Tibial nerve (tissue), 4 donors: ENCODE data around the gene RNF8. TPM values are rescaled to one million over a fixed set of nuclear protein-coding genes. Genes with fewer than 3 reads are reported as not detected.

Experiments used
- DNase-seq, 2 donors: peaks; one replicate each; pipeline ENCODE4 v3.0.0-alpha.2; 2019; ENCODE audit warnings: low spot score in 2 of 2
- H3K27ac ChIP-seq, 4 donors: fragments of 200-600 bp; sonication (generic) in 3 of 4; one replicate each; pipeline ENCODE4 v1.5.1; 2017 to 2019; ENCODE audit warnings: mild to moderate bottlenecking in 1 of 4
- H3K27me3 ChIP-seq, 2 donors: fragments of 200-600 bp; sonication (generic) in 1 of 2; one replicate each; pipeline versions ENCODE4 v1.5.1 to v1.6.0; 2017 to 2019
- H3K36me3 ChIP-seq, 3 donors: fragments of 200-600 bp; sonication (generic); one replicate each; pipeline ENCODE4 v1.5.1; 2018 to 2019
- H3K4me1 ChIP-seq, 4 donors: fragments of 200-600 bp; sonication (generic) in 3 of 4; one replicate each; pipeline ENCODE4 v1.5.1; 2017 to 2019
- H3K4me3 ChIP-seq, 4 donors: fragments of 200-600 bp; sonication (generic) in 3 of 4; one replicate each; pipeline ENCODE4 v1.5.1; 2017 to 2019; ENCODE audit warnings: mild to moderate bottlenecking in 1 of 4, moderate library complexity in 1 of 4
- H3K9me3 ChIP-seq, 4 donors: fragments of 200-600 bp; sonication (generic) in 3 of 4; one replicate each; pipeline ENCODE4 v1.5.1; 2017 to 2019
- CTCF ChIP-seq, 5 experiments: fragments of 200-600 bp in 3 of 5; fragments of 450-650 bp in 2 of 5; sonication (generic) in 3 of 5; IDR thresholded peaks; one replicate each; pipeline ENCODE4 v1.5.1; 2016 to 2019; ENCODE audit warnings: antibody characterized with exemption in 5 of 5, mild to moderate bottlenecking in 3 of 5, moderate library complexity in 2 of 5
- EP300 ChIP-seq, 2 donors: sonication (generic); formaldehyde crosslinking; IDR thresholded peaks; one replicate each; pipeline ENCODE4 v1.6.1; 2017; ENCODE audit warnings: antibody characterized with exemption in 2 of 2, mild to moderate bottlenecking in 1 of 2
- POLR2A ChIP-seq, 2 donors: fragments of 450-650 bp; IDR thresholded peaks; one replicate each; pipeline ENCODE4 v1.6.1; 2017; ENCODE audit warnings: antibody characterized with exemption in 2 of 2, mild to moderate bottlenecking in 2 of 2, moderate library complexity in 2 of 2
- WGBS, 2 donors: methylation state at CpG; one replicate each; pipeline ENCODE4 v1.1.5; 2018; 5-methylcytosine and 5-hydroxymethylcytosine counted together
- total RNA-seq, 4 donors: library from RNA; depleted of rRNA; stranded (reverse); fragments of >200 nt; gene quantifications; one replicate each; pipeline ENCODE4 v1.1.0, GENCODE V29; 2016

RNF8 gene
- total RNA-seq, 4 donors from 2014 or later: 9.2 to 12.9 (median 12.7) TPM

GRCh38 chr6:37351027-37351426 is 2.8 kb upstream of the RNF8 start:
- Histone ChIP-seq H3K36me3 (no peaks in the 10 kb centered on the region), H3K27me3 (no peaks in the 10 kb centered on the region), H3K9me3 (no peaks in the 10 kb centered on the region), H3K4me3 (no peak overlapping the region), H3K27ac (no peak overlapping the region), H3K4me1 (peaks cover 0 to 18% (median 4%) of the 10 kb centered on the region in 4 donors)
- no peak for DNase-seq
- WGBS, 2 donors: 93 to 95% methylated on average over 3 of the region's 3 CpGs
- TF ChIP-seq POLR2A (IDR thresholded peaks at IDR 0.05): no peak
- TF ChIP-seq CTCF (IDR thresholded peaks at IDR 0.05): no peak
- no peak for TF ChIP-seq EP300 (IDR thresholded peaks at IDR 0.05)

GRCh38 chr6:37352384-37352783 is 1.4 kb upstream of the RNF8 start:
- no peak overlapping the region for H3K27ac ChIP-seq
- 92 to 95% methylated on average over 3 of the region's 3 CpGs for WGBS, 2 donors
- no peak for DNase-seq

GRCh38 chr6:37354526-37355384 is 972 bp downstream of the RNF8 start:
- TF ChIP-seq EP300 (IDR thresholded peaks at IDR 0.05) (no peak), CTCF (IDR thresholded peaks at IDR 0.05) (no peak), POLR2A (IDR thresholded peaks at IDR 0.05) (no peak)
- no peaks in the 10 kb centered on the region for H3K36me3 ChIP-seq
- peak overlapping the region; percentile 68 to 96 (median 86) for H3K4me3 ChIP-seq
- no peaks in the 10 kb centered on the region for H3K9me3 ChIP-seq
- H3K27ac ChIP-seq: peak overlapping the region in 3 of 4 donors; percentile 66 to 77 (median 74)
- DNase-seq: no peak
- peaks cover 0 to 22% (median 4%) of the 10 kb centered on the region in 4 donors for H3K4me1 ChIP-seq
- WGBS, 2 donors: 6% methylated on average over 42 to 44 of the region's 44 CpGs
- H3K27me3 ChIP-seq: no peaks in the 10 kb centered on the region

More at GRCh38 chr6:37352384-37352783, 1.4 kb upstream of the RNF8 start:
- no peaks in the 10 kb centered on the region for H3K9me3 ChIP-seq
- no peaks in the 10 kb centered on the region for H3K27me3 ChIP-seq
- H3K4me3 ChIP-seq: no peak overlapping the region
- H3K36me3 ChIP-seq: no peaks in the 10 kb centered on the region
- no peak for TF ChIP-seq POLR2A (IDR thresholded peaks at IDR 0.05)
- TF ChIP-seq EP300 (IDR thresholded peaks at IDR 0.05): no peak
- H3K4me1 ChIP-seq: peaks cover 0 to 22% (median 4%) of the 10 kb centered on the region in 4 donors

- 45 to 49% methylated on average over 1 of the region's 1 CpG for WGBS, 2 donors
- no peak overlapping the region for H3K4me3 ChIP-seq
- no peaks in the 10 kb centered on the region for H3K9me3 ChIP-seq
- no peak for TF ChIP-seq POLR2A (IDR thresholded peaks at IDR 0.05)
- TF ChIP-seq CTCF (IDR thresholded peaks at IDR 0.05): no peak
- no peak for TF ChIP-seq EP300 (IDR thresholded peaks at IDR 0.05)
- H3K27me3 ChIP-seq: no peaks in the 10 kb centered on the region
- H3K27ac ChIP-seq: no peak overlapping the region
- DNase-seq: no peak
- peaks cover 0 to 21% (median 0%) of the 10 kb centered on the region in 3 donors for H3K36me3 ChIP-seq
- peaks cover 0 to 22% (median 4%) of the 10 kb centered on the region in 4 donors for H3K4me1 ChIP-seq
These were observed 3.5 kb downstream of the RNF8 start for GRCh38 chr6:37357288-37357687.

- Histone ChIP-seq H3K4me3 (no peak overlapping the region), H3K4me1 (peaks cover 0 to 22% (median 4%) of the 10 kb centered on the region in 4 donors), H3K9me3 (no peaks in the 10 kb centered on the region), H3K27ac (no peak overlapping the region), H3K36me3 (peaks cover 0 to 27% (median 0%) of the 10 kb centered on the region in 3 donors), H3K27me3 (no peaks in the 10 kb centered on the region)
- no peak for TF ChIP-seq EP300 (IDR thresholded peaks at IDR 0.05)
- no peak for TF ChIP-seq CTCF (IDR thresholded peaks at IDR 0.05)
- no peak for TF ChIP-seq POLR2A (IDR thresholded peaks at IDR 0.05)
- DNase-seq: no peak
- WGBS, 2 donors: 90 to 97% methylated on average over 2 of the region's 2 CpGs
These were observed 4.1 kb downstream of the RNF8 start for GRCh38 chr6:37357860-37358259.
